Fibroblast of gingiva (primary cell): ENCODE measurements around the gene NR1H4.
A peak's percentile ranks its signal among the peaks of the same experiment; 100 is the strongest.
"Not testable (repeated sequence)": the region's sequence is repeated elsewhere in the genome, so short reads cannot be mapped to it uniquely, and the experiment has no call there.

Source experiments
- DNase-seq: peaks from one replicate; pipeline ENCODE4 v3.0.0-alpha.2; 2011; ENCODE audit warnings: low read depth

Gene NR1H4

GRCh38 chr12:100518376-100518775 is 44.7 kb downstream of the NR1H4 start:
- no peak for DNase-seq

GRCh38 chr12:100520048-100520769 is 46.5 kb downstream of the NR1H4 start:
- DNase-seq = no peak

- DNase-seq = no peak
Observed at GRCh38 chr12:100521958-100522357, 48.3 kb downstream of the NR1H4 start.

- no peak for DNase-seq
Observed at GRCh38 chr12:100528034-100528433, 54.4 kb downstream of the NR1H4 start.

GRCh38 chr12:100528471-100529127 is 54.9 kb downstream of the NR1H4 start:
- DNase-seq = no peak

- DNase-seq = no peak
Observed at GRCh38 chr12:100529756-100530350, 56.2 kb downstream of the NR1H4 start.

GRCh38 chr12:100533376-100533775 is 59.7 kb downstream of the NR1H4 start:
- no peak for DNase-seq

GRCh38 chr12:100534625-100535227 is 61.1 kb downstream of the NR1H4 start:
- no peak for DNase-seq

GRCh38 chr12:100539202-100539601 is 65.5 kb downstream of the NR1H4 start:
- no peak for DNase-seq

GRCh38 chr12:100544165-100544564 is 70.5 kb downstream of the NR1H4 start:
- DNase-seq = no peak

- DNase-seq = no peak
Observed at GRCh38 chr12:100545092-100545491, 71.4 kb downstream of the NR1H4 start.

- no peak for DNase-seq
Observed at GRCh38 chr12:100553936-100554335, 80.3 kb downstream of the NR1H4 start.

GRCh38 chr12:100554608-100555077 is 81.0 kb downstream of the NR1H4 start:
- DNase-seq = peak; percentile 80

- DNase-seq = peak; percentile 57
Observed at GRCh38 chr12:100555722-100556121, 82.1 kb downstream of the NR1H4 start.

- no peak for DNase-seq
Observed at GRCh38 chr12:100557357-100557756, 83.7 kb downstream of the NR1H4 start.

- DNase-seq = not testable (repeated sequence)
Observed at GRCh38 chr12:100559261-100559660, 85.6 kb downstream of the NR1H4 start.

- DNase-seq = no peak
Observed at GRCh38 chr12:100564090-100564489, 90.4 kb downstream of the NR1H4 start.

- DNase-seq = no peak
Observed at GRCh38 chr12:100564905-100565467, 91.3 kb downstream of the NR1H4 start.

GRCh38 chr12:100565987-100566545 is 92.4 kb downstream of the NR1H4 start:
- DNase-seq = no peak

GRCh38 chr12:100566887-100567637 is 93.4 kb downstream of the NR1H4 start:
- DNase-seq = peak; percentile 2

GRCh38 chr12:100567945-100568344 is 94.3 kb downstream of the NR1H4 start:
- DNase-seq = no peak
